ENCODE measurements around the gene CAPN12. TPM values are rescaled to one million over a fixed set of nuclear protein-coding genes. Genes with fewer than 3 reads are reported as not detected.

CAPN12 gene
- total RNA-seq, 2 experiments from 2014 or later = 1.2 to 2.6 TPM

DNA sequence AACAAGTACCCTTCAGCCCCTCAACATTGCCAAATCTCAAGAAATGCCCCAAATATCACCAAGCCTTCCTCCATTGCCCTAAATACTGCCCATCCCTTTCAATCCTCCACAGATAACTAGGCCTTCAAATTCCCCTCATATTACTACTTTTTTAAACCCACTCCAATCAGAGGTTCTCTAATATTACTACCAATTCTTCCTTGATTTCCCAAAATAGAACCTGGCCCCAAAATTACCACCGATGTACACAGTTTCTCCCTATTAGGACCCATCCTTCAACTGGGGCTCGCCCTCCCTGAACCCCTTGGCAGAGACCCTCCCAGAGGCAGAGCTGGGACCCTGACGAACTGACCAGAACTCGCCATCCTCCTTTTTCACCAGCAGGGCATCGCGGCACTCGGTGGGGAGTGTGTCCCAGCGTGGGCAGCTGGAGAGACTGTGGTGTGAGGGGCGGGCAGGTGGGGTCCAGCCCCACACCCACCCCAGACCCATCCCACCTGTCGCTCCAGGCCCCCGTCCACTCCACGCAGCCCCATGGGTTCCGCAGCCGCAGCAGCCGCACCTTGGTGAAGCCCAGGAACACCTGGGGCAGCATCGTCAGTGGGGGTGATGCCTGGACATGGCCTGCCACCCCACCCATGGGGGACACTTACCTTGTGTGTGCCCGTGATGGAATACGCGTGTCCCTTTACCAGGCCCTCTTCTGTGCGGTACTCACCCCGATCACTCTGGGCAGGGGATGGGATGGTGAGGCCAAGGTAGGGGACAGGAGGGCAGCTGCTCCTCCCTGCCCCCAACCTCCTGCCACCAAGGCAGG, 6.1 kb downstream of the CAPN12 start:
- H3K79me2 ChIP-seq (ENCODE audit: insufficient read depth, low read depth, low read length) = no peaks in the 10 kb centered on the region
- ChIA-PET CTCF (ENCODE audit: unreplicated experiment) (interaction anchor here (0.6 kb wide), 2 partner anchors 336 to 348 kb away, joined by 6 to 10 read pairs; no protein-coding TSS in a partner anchor), POLR2A (no interaction called here)
- no peaks in the 10 kb centered on the region for H3K9me3 ChIP-seq (ENCODE audit: low read length)
- H3K4me1 ChIP-seq (ENCODE audit: insufficient read depth, low read length, poor library complexity, severe bottlenecking) = peaks cover 20% of the 10 kb centered on the region
- TF ChIP-seq EZH2phosphoT487 (IDR thresholded peaks at IDR 0.05; ENCODE audit: borderline replicate concordance, low read depth, low read length) = no peak
- TF ChIP-seq, protein P1, sequence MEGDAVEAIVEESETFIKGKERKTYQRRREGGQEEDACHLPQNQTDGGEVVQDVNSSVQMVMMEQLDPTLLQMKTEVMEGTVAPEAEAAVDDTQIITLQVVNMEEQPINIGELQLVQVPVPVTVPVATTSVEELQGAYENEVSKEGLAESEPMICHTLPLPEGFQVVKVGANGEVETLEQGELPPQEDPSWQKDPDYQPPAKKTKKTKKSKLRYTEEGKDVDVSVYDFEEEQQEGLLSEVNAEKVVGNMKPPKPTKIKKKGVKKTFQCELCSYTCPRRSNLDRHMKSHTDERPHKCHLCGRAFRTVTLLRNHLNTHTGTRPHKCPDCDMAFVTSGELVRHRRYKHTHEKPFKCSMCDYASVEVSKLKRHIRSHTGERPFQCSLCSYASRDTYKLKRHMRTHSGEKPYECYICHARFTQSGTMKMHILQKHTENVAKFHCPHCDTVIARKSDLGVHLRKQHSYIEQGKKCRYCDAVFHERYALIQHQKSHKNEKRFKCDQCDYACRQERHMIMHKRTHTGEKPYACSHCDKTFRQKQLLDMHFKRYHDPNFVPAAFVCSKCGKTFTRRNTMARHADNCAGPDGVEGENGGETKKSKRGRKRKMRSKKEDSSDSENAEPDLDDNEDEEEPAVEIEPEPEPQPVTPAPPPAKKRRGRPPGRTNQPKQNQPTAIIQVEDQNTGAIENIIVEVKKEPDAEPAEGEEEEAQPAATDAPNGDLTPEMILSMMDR (conservative IDR thresholded peaks at IDR 0.05; ENCODE audit: low read length) = no peak
- intact Hi-C loops (cut with micrococcal nuclease; ENCODE audit: unreplicated experiment) = no loop called here
- no peak overlapping the region for H3K4me3 ChIP-seq (ENCODE audit: low read depth, low read length, poor library complexity, severe bottlenecking)
- H3K36me3 ChIP-seq (ENCODE audit: insufficient read depth, low read length) = no peaks in the 10 kb centered on the region
- no peak overlapping the region for H3K4me2 ChIP-seq (ENCODE audit: low read length)
- no peaks in the 10 kb centered on the region for H4K20me1 ChIP-seq (ENCODE audit: insufficient read depth, low read length)
- DNase-seq (ENCODE audit: low spot score) = no peak
- H3K27ac ChIP-seq (ENCODE audit: low read depth, low read length, poor library complexity, severe bottlenecking) = no peak overlapping the region
- BruUV-seq (replicated peaks) = no TSS peak
- no peaks in the 10 kb centered on the region for H3K9me2 ChIP-seq (ENCODE audit: insufficient read depth, low read length)
- H2AFZ ChIP-seq (ENCODE audit: low read length) = no peak overlapping the region

GRCh38 chr19:38737281-38737865, 6.9 kb downstream of the CAPN12 start:
- Histone ChIP-seq H3K9me2 (ENCODE audit: insufficient read depth, low read length) (no peaks in the 10 kb centered on the region), H3K4me2 (ENCODE audit: low read length) (no peak overlapping the region; the same call in 1 of the 2 replicates), H2AFZ (ENCODE audit: low read length) (no peak overlapping the region), H4K20me1 (ENCODE audit: insufficient read depth, low read length) (no peaks in the 10 kb centered on the region), H3K4me3 (ENCODE audit: low read depth, low read length, poor library complexity, severe bottlenecking) (no peak overlapping the region), H3K27ac (ENCODE audit: low read depth, low read length, poor library complexity, severe bottlenecking) (no peak overlapping the region), H3K4me1 (ENCODE audit: insufficient read depth, low read length, poor library complexity, severe bottlenecking) (peaks cover 20% of the 10 kb centered on the region), H3K79me2 (ENCODE audit: insufficient read depth, low read depth, low read length) (no peaks in the 10 kb centered on the region), H3K36me3 (ENCODE audit: insufficient read depth, low read length) (no peaks in the 10 kb centered on the region), H3K9me3 (ENCODE audit: low read length) (no peaks in the 10 kb centered on the region)
- no TSS peak for BruUV-seq (replicated peaks)
- DNase-seq (ENCODE audit: low spot score) = no peak
- CTCF ChIA-PET (ENCODE audit: unreplicated experiment) = interaction anchor here (0.6 kb wide), 1 partner anchor 347 kb away, joined by 10 read pairs; no protein-coding TSS in a partner anchor
- POLR2A ChIA-PET = interaction anchor here (0.8 kb wide), 1 partner anchor 141 kb away, joined by 3 read pairs; the partner anchor contains the start of gene RINL
- intact Hi-C loops (cut with micrococcal nuclease; ENCODE audit: unreplicated experiment) = no loop called here
- TF ChIP-seq, protein P1 (conservative IDR thresholded peaks at IDR 0.05; ENCODE audit: low read length) = no peak
- no peak for TF ChIP-seq EZH2phosphoT487 (IDR thresholded peaks at IDR 0.05; ENCODE audit: borderline replicate concordance, low read depth, low read length)
